ENCODE data around the gene CBFA2T2.
"Not testable (repeated sequence)": the region's sequence is repeated elsewhere in the genome, so short reads cannot be mapped to it uniquely, and the experiment has no call there.

Gene CBFA2T2

DNA sequence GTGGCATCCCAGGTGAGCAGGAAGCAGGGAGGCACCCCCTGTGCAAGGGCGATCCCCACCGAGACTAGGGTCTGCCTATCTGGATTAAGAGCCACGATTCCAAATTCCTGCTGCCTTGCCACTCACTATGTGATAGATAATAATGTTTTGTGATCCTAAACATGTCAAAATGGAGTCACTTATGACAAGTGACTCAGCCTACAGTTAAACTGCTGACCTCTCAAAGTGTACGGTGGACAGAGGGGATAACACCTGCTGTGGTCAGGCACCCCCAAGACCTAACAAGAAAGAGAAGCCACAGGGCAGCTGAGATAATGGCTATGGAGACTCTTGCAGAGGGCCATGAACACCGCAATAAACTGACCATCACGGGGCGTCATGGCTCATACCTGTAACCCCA, 30.3 kb upstream of the CBFA2T2 start:
- TF ChIP-seq, protein P1, sequence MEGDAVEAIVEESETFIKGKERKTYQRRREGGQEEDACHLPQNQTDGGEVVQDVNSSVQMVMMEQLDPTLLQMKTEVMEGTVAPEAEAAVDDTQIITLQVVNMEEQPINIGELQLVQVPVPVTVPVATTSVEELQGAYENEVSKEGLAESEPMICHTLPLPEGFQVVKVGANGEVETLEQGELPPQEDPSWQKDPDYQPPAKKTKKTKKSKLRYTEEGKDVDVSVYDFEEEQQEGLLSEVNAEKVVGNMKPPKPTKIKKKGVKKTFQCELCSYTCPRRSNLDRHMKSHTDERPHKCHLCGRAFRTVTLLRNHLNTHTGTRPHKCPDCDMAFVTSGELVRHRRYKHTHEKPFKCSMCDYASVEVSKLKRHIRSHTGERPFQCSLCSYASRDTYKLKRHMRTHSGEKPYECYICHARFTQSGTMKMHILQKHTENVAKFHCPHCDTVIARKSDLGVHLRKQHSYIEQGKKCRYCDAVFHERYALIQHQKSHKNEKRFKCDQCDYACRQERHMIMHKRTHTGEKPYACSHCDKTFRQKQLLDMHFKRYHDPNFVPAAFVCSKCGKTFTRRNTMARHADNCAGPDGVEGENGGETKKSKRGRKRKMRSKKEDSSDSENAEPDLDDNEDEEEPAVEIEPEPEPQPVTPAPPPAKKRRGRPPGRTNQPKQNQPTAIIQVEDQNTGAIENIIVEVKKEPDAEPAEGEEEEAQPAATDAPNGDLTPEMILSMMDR (IDR thresholded peaks at IDR 0.05) = no peak
- Histone ChIP-seq H3K4me1 (peaks cover 0 to 8% (median 0%) of the 10 kb centered on the region in 4 donors), H3K27me3 (no peaks in the 10 kb centered on the region), H3K27ac (no peak overlapping the region), H3K9me3 (no peaks in the 10 kb centered on the region), H3K36me3 (no peaks in the 10 kb centered on the region), H3K4me3 (no peak overlapping the region)
- DNase-seq = no peak
- intact Hi-C loops (cut with DNase I; ENCODE audit: low total_unique reads) = loop anchor here (10.0 kb wide), 1 partner anchor 205 kb away; the partner anchor contains the start of genes ACTL10 and C20orf144

DNA sequence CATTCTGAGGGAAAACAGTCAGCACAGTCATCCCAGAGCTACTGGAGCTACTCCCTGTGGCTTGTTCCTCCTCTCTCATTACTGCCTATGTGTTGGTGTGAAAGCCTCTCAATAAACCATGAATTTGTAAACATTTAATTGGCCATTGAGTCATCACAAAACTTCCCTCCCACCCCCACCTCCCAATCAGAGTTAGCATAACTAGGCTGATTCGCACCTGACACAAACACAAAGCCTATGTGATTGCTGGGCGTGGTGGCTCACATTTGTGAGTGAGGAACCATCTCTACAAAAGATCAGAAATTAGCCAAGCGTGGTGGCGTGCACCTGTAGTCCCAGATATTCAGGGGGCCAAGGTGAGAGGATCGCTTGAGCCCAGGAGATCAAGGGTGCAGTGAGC, 29.2 kb upstream of the CBFA2T2 start:
- Histone ChIP-seq H3K9me3 (no peaks in the 10 kb centered on the region), H3K4me1 (peaks cover 0 to 8% (median 0%) of the 10 kb centered on the region in 4 donors), H3K4me3 (no peak overlapping the region), H3K27ac (no peak overlapping the region), H3K27me3 (no peaks in the 10 kb centered on the region), H3K36me3 (no peaks in the 10 kb centered on the region)
- intact Hi-C loops (cut with DNase I; ENCODE audit: low total_unique reads) = no loop called here
- TF ChIP-seq, protein P1 (IDR thresholded peaks at IDR 0.05) = no peak
- no peak for DNase-seq

DNA sequence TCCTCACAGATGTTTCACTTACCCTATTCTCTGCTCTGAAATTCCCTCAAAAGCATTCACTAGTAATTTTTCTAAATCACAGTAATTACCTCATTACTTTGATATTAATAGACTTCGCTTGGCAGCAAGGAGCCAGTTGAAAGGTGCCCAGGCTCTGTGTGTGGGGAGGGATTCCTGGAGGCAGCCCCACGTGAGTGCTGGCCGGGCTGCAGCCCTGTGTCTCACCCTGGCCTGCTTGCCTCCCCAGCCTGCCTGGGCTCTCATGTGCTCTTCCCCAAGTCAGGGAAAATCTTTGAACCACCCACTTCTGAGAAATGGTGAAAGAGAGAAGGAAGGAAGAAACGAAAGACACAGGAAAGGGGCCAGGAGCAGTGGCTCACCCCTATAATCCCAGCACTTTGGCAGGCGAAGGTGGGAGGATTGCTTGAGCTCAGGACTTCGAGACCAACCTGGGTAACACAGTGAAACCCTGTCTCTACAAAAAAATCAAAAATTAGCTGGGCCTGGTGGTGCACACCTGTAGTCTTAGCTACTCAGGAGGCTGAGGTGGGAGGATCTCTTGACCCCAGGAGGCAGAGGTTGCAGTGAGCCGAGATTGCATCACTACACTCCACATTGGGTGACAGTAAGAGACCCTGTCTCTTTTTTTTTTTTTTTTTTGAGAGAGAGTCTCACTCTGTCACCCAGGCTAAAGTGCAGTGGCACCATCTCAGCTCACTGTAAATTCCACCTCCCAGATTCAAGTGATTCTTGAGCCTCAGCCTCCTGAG, 26.4 kb upstream of the CBFA2T2 start:
- TF ChIP-seq, protein P1 (IDR thresholded peaks at IDR 0.05) = no peak
- Histone ChIP-seq H3K27ac (no peak overlapping the region), H3K4me1 (no peaks in the 10 kb centered on the region), H3K4me3 (no peak overlapping the region), H3K36me3 (no peaks in the 10 kb centered on the region), H3K9me3 (no peaks in the 10 kb centered on the region), H3K27me3 (no peaks in the 10 kb centered on the region)
- no peak for DNase-seq
- intact Hi-C loops (cut with DNase I; ENCODE audit: low total_unique reads) = no loop called here

DNA sequence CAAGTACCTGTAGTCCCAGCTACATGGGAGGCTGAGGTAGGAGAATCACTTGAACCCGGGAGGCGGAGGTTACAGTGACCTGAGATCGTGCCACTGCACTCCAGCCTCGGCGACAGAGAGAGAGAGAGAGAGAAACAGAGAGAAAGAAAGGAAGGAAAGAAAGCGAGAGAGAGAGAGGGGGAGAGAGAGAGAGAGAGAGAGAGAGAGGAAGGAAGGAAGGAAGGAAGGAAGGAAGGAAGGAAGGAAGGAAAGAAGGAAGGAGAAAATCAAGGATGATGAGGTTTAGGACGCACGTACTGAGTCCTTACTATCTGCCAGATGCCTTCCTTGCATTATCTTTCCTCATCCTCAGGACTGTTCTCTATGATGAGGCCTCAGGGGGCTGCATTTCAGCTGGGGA, 25.1 kb upstream of the CBFA2T2 start:
- H3K4me1 ChIP-seq; H3K36me3 ChIP-seq; H3K27me3 ChIP-seq; H3K27ac ChIP-seq; H3K9me3 ChIP-seq; intact Hi-C loops (cut with DNase I; ENCODE audit: low total_unique reads); DNase-seq; H3K4me3 ChIP-seq: not testable (repeated sequence)

DNA sequence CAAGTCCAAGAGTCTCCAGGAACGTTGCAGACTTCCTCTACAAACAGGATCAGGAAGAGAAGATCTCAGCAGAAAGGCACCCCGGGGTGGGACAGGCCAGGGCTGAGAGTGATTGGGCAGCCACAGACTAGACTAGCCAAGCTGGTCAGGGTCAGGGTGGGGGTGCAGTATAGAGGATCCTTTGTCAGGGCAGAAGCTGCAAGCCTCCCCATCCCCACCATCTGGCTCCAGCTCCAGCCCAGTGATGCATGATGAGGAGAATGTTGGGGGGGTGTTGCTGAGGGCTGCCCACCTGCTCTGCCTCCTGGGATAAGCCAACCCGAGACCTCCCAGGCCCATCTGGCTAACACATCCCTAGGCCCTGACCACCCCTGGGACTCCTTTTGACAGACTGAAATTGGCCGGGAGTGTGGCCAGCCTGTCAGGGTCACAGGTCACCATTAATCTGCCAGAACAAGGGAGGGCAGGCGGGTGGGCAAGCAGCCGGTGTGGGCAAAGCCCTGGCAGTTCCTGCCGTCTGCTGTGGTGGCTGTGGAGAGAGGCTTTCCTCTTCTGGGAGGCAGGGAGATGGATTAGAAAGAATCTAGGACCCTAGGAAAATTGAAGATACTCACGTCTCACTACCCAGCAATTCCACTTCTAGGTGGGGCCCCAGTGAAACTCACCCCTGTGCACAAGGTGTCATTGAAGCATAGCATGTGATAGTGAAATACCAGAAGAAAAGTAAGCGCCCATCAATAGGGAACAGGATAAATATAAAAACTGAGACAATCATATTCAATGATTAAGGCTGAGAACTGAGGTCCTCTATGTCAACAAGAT, 24.2 kb upstream of the CBFA2T2 start:
- Histone ChIP-seq H3K27ac (no peak overlapping the region), H3K9me3 (no peaks in the 10 kb centered on the region), H3K4me1 (no peaks in the 10 kb centered on the region), H3K36me3 (no peaks in the 10 kb centered on the region), H3K27me3 (no peaks in the 10 kb centered on the region), H3K4me3 (no peak overlapping the region)
- intact Hi-C loops (cut with DNase I; ENCODE audit: low total_unique reads) = no loop called here
- TF ChIP-seq, protein P1 (IDR thresholded peaks at IDR 0.05) = no peak
- DNase-seq = no peak

DNA sequence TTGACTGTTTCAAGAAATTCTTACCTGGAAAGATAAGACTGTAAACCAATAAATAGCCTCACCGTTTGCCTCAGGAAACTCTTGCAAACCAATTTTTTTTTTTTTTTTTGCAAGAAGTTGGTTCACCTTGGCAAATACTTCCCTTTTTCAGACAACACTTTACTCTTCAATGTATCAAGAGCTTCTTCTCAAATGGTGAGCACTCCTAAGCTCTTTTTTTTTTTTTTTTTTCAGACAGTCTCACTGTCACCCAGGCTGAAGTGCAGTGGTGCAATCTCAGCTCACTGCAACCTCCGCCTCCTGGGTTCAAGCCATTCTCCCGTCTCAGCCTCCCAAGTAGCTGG, 23.6 kb upstream of the CBFA2T2 start:
- Histone ChIP-seq H3K27me3 (no peaks in the 10 kb centered on the region), H3K36me3 (no peaks in the 10 kb centered on the region), H3K27ac (no peak overlapping the region), H3K9me3 (no peaks in the 10 kb centered on the region), H3K4me1 (no peaks in the 10 kb centered on the region), H3K4me3 (no peak overlapping the region)
- intact Hi-C loops (cut with DNase I; ENCODE audit: low total_unique reads) = no loop called here
- TF ChIP-seq, protein P1 (IDR thresholded peaks at IDR 0.05) = no peak
- DNase-seq = no peak

All from tibial artery (tissue), 4 donors.